GM21576 (cell line): ENCODE results near the gene KIF23.

Source experiments
- ATAC-seq: cut with Tn5 transposase; IDR thresholded peaks from one replicate; pipeline ENCODE4 v1.9.1; 2021; ENCODE audit warnings: mild to moderate bottlenecking, moderate library complexity; ENCODE audit not compliant: unreplicated experiment

The KIF23 gene

DNA sequence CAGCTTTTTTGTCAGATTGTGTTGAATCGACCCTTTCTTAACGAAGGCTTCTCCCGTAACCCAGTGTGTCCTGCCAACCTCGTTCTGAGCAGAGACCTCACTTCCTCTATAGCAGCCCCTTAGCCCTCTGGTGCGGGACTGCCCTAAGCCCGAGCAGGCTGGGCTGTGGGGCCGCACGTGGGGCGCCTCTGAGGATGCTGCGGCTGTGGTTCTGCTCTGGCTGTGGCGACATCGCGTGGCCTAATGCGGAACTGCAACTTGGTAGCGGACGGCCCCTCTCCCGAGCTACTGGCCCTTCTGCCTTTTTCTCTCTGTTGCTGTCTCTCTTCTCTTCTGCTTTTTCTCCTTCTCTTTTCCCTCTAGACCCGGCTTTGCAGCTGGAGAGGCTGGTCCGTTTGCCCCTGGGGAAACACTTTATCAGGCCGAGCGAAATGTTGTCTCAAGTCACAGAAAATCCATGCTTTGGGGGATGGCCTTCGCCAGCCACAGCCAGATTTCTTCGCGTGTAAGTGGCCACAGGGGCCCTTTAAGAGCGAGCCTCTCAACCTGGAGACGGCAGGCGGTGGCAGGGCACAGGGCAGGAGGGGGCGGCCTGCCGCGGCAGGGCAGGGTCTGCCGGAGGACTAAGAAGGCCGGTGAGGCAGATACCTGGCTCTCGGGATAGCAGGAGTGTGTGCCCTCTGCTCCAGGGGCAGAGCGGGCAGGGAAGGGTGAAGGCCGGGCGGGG, 19.4 kb upstream of the KIF23 start:
- ATAC-seq, result no peak

DNA sequence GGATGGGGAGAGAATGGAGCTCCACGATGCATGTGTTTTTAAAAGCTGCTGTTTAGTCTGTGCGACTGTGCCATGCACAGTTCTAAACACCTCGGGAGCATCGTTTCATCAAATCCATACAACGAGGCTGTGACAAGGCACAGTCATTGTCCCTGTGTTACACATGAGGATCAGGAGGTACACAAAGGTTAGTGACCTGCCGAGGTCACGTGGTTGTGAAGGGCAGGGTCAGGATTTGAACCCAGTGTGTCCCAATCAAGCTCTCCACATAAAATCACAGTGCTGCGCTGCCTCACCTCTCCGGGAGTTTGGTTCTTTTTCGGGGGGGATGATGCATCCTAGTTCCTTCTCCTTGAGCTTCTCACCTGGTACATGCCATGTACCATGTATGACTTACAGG, 18.7 kb upstream of the KIF23 start:
- no peak for ATAC-seq

DNA sequence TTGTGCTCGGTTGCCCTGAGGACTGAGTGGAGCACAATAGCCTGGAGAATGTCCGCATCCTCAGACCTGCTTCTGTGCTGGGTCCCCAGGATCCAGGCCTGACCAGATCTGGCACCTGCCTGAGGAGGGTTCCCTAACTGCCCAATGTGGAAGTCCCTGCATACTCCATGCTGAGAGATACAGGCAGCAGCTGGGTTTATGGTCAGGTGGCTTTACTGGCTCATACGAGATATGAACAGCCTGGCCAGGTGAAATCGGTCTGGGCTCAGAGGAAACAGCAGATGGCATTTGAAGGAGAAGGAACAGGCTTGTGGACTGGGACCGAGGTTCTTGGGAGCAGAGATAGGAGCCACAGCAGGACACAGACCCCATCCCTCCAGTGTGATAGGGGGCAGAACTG, 18.2 kb upstream of the KIF23 start:
- ATAC-seq, result no peak

DNA sequence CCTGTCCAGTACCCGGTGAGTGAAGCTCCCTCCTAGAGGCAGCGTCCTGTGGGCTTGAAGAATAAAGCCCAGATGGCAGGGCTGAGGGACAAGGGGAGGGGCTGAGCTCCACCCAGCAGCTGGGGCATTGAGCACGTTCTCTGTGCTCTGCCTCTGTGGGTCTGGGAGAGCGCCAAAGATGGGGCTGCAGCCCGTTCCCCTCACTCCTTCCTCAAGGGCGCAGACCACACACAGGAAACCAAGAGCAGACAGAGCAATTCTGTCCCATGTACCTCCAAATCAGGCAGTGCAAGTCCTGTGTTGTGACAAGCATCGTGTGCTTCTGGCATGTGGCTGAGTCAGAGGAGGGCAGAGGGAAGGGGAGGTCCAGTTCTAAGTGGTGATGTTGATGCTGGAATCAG, 15.7 kb upstream of the KIF23 start:
- no peak for ATAC-seq

DNA sequence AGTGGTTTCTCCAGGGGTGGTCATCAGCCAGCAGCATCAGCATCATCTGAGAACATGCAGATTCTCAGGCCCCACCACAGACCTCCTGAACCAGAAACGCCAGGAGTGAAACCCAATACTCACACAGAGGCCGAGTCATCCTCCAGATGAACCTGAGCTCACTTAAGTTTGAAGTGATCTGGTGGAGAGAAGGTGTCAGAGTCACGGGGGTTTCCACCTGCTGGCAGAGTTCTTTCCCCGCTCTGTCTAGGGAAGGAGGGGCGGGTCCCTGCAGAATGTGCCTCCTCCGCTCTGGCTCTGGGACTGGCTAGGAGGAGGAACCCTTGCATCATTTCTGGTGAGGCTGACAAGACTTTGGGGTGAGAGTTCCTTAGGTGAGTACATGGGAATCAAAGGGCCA, 13.3 kb upstream of the KIF23 start:
- ATAC-seq, result no peak

DNA sequence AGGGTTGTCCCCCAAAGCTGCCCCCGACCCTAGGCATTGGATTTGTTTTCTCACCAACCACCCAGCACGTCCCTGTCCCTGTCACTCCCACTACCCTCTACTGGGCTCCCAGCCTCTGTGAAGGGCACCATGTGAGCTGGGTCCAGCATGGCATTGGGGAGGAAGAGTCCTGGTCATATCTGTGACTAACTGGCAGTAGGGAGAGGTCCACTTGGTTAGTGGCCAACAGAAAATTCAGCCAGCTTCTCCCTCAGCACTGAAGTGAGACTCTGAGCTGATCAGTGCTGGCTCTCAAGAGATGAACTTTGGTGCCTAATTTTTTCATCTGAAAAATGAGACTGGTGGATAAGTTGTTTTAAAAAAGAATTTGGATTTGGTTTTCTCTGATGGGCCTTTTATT, 11.3 kb upstream of the KIF23 start:
- no peak for ATAC-seq

DNA sequence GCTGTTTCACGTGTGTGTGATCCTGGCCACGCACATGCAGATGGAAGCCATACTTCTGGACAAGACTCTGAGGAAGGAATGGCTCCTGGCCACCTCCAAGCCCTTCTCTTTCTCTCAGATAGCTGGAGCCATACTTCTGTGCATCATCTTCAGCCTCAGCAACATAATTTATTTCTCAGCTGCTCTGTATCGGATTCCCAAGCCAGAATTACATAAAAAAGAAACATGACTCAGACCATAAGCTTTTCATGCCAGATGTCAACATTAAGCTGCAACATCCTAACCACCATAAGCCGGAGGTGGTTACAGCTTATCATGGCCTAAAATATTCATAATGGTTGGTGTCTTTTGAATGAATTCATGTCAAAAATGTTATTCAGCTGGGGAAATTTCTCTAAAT, 10.6 kb upstream of the KIF23 start:
- ATAC-seq, result no peak

DNA sequence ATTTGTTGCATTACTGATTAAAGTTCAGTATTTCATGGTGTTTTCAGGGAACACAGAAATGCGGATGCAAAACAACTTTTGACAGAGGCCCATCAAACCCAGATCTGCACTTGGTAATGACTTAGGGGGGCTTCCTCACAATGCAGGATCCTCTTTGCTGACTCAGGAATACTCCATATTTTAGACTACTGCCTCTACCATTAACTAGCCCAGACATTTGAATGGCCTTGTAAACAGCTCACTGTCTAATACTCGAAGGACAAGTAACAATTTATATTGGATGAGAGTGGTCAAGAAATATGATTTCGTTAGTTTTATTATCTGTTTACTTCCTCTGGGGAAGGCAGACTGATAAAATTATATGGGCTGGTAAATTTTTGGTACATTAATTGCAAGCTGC, 9.0 kb upstream of the KIF23 start:
- ATAC-seq, result no peak

DNA sequence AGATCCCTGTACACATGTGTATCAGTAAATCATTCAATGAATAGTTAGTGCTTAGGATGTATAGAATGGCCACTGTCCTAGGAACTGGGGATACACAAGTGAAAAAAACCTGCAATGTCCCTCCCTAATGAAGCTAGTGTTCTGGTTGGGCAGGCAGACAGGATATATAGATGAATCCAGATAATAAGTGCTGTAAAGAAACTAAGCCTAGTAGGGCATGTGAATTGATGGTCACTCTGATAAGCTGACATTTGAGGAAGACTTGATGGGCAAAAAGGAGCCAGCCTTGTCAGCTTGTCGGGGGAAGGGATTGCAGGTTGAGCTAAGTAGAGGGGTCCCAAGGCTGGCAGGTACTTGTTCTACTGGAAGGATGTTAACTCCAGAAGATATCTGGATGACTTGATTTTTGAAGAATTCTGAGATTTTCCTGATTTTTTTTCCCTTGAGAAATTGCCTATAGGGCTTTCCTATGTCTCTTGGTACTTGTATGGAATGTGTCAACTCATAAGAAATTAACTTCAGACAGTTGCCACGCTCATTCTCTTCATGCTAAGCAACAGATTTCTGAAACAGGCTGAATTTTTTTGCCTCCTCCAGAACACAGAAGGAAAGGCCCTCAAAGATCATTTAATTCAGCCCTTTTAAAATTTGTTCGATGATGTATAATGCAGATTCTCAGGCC, 6.3 kb upstream of the KIF23 start:
- no peak for ATAC-seq

DNA sequence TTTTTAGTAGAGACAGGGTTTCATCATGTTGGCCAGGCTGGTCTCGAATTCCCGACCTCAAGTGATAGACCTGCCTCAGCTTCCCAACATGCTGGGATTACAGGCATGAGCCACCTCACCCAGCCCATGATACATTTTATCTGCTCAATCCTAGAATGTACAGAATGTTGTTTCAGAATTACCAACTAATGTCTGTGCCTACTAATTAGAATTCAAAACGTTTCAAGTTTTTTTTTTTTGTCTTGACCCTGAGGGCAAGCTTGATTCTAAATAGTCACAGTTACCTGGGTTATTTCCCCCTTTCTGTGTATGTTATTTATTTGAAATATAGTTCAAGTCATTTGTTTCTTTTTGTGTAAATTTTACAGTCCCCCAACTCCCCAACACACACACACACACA, 5.3 kb upstream of the KIF23 start:
- no peak for ATAC-seq

DNA sequence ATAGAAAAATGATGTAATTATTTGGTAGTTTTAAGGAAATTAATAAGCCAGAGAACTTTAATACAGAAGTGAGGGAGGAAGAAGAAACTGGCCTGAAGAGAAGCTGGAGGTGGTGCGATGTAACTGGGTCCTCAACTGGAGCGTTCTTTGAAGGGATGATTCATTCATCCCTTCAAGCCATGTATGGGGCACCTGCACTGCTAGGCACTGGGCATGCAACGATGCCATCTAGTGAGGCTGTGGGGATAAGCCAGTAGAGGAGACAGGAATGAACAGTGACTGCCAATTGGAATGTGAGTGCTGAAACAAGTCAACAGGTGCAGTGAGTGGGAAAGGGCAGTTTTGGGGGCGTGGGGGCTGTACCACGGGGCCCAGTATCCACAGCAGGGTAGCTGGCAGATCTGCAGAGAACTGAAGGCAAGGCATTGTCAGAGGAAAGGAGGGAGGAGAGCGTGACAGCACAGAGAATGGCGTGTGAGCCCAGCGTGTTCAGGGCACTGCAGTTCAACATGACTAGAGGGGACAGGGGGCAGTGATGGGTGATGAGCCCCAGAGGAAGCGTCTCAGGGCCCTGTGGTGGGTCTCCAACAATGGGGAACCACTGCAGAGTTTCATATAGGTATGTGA, 3.8 kb upstream of the KIF23 start:
- ATAC-seq, result no peak

DNA sequence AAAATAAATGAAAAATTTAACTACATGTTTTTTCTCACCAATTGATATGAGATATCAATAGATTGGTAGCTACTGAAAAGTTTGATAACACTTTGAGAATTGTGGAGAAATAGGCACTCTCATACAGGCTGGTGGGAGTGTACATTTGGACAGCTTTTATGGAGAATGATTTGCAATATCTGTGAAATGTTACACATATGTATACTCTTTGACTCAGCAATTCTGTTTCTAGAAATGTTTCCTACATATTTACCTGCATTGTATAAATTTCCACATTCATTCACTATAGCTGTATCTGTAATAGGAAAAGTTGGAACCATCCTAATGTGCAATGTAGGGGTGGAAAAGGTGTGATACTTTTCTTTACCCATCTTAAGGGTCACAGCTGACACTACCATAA, 1.9 kb upstream of the KIF23 start:
- ATAC-seq, result no peak

DNA sequence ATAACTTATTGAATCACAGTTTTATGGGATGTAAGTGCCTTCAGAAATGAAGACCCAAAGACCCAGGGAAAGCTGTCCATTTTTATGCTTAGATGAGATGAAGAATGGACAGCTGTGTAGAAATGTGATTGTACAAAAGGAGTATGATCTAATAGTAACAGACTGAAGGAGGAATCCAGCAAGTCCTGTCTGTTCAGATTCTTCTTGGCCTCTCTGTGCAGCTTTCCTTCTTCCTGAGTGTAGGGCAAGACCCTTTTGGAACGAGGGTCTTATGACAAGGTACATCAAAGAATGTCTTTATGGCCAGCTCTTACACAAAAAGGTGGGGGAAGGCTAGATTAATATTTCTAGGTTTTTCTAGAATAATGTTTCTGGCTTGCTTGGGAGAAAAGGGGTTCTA, 1.4 kb upstream of the KIF23 start:
- ATAC-seq, result no peak

DNA sequence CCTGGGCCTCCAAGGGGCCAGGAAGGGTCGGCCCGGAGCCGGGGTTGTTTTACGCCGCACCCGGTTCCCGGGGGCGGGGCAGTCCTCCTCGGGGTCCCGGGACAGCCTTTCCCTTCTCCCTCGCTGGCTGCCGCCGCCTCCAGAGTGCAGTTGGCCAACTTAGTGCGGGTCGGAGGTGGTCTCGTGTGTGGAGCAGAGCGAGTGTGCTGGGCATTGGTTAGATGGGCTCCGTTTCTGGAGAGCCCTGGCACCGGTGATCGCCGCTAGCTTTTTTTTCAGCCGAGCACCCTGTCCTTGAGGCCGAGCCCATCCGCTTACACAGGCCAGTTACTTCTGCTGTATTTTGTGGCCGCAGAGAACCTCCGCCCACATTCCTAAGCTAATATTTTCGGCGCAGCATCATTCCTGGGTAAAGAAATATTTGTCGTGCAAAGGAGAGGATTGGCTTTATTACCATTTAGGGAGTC, 585 bp downstream of the KIF23 start:
- ATAC-seq, result peak; percentile 26

DNA sequence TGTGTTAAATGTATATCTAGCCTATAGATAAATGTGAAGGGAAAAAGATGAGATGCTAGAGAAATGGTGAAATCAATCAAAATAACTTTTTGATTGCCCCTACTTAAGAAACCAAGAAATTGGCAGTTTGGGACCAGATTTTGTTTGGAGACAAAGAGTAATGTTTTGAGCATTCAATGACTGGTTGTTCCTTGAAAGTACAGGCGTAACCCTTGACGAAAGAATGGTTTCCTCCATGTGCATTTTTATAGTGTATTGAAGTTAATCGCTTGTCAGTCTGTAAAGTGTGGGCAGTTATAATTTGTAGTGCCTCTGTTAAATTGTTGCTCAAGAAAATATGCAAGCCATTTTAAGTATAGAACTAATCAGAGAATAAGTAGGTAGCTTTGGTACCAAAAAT, 1.2 kb downstream of the KIF23 start:
- ATAC-seq, result no peak

DNA sequence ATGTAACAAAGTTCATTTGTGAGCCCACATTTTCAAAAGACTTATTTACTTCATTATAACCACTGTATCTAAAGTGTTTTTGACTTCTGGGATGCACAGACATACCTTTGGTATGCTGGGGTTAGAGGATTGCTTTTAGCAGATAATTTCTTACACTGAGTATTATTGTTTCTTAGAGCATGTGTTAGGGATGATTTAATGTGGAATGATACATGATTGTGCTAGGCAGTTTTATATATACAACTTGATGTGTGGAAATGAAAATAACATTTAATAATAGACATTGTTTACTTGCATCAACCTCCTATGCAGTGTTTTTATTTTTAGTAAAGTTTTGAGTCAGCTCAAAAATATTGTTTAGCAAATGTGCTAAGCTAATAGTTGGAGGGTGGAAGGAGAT, 3.4 kb downstream of the KIF23 start:
- ATAC-seq, result no peak

DNA sequence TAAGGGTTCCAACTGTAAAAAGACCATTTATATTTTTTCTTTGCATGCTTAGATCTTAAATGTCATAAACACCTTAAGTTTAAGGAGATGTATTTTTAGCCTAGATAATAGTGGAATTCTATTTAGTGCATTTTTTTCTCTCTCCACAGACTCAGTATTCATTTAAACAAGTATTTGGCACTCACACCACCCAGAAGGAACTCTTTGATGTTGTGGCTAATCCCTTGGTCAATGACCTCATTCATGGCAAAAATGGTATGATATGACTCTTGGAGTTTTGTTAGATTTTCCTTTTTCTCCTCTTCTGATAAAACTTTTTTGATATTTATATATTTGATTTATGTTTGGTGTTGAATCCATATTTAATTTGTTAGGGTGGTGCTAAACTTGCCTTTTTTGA, 7.3 kb downstream of the KIF23 start:
- ATAC-seq, result no peak

DNA sequence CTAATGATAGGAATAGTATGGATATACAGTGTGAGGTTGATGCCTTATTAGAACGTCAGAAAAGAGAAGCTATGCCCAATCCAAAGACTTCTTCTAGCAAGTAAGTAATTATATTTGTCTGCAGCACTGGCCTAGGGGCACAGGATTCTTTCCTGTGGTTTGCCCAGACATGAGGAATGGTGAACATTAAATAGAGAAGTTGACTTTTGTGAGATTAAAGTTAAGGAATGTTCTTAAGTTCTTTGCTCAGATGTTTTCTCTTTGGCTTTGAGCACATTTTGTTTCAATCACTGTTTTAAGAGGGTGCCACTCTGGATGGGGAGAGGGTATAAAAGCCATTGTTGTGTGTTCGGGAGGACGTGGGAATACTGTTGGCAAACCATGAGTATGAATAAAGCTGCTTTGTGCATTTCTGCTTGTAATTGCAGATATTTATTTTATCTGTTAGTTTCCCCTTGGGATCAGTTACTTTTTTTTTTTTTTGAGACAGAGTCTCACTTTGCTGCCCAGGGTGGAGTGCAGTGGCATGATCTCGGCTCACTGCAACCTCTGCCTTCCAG, 8.3 kb downstream of the KIF23 start:
- ATAC-seq, result no peak

DNA sequence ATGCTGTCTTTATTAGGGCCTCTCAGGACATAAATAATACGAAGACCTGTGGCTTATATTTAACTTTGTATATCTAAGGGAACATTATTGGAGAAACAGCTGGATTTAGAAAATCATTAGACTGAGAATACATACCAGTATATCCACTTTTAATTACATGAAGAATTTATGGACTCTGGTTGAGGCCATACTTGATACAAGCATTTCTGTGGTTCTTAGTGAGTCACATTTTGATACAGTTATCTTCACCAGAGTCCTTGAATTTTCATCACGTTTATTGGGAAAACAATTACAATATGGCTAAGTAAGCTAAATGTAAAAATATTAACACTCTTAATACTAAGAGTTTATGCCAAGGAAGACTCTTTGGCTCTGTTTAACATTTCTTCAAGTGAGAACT, 9.9 kb downstream of the KIF23 start:
- no peak for ATAC-seq

DNA sequence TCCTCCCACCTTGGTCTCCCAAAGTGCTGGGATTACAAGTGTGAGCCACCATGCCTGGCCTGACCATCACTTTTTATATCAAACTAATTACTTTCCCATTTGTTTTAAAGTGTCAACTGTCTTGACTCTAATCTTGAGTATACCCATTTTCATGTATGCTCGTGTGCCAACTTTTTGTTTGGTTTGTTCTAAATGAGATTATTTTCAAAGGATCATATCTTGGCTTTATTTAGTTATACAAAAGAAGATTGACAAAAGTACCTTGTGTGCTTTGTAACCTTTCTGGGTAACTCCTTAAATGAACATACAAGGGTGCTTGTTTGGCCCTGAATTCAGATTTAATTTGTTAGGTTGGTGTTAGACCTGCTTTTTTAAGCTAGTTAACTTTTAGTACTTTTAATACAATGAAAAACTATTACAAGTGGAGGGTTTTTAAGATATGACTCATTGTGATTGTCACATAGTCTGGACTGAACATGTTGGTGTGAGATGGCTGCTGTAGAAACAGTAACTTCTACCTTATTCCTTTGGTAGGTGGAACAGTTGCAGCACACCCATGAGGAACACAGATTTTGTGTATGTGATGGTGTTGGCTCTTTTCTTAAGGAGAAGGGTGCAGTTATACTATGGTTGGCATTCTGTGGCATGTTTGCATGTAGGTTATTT, 10.7 kb downstream of the KIF23 start:
- ATAC-seq, result no peak

DNA sequence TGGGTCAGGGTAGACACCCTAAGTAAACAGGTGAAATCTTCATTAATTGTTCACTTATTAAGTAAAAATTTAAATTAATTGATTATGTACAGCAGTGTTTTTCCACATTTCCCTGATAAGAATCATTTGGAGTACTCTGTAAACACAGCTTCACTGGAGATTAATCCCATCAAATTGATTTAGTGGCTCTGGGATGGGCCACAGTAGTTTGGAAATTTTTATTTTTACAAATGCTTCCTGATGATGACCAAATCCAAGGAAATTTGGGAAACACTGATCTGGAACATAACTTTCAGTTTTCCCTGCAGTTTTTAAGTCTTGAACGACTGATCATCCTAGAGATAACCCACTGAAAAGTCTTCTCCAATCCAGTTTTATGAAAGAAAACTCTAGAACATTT, 19.7 kb downstream of the KIF23 start:
- ATAC-seq, result no peak
